ENCODE measurements around the gene BUD31. TPM values are rescaled to one million over a fixed set of nuclear protein-coding genes. Genes with fewer than 3 reads are reported as not detected.

Gene BUD31
- total and polyA plus RNA-seq, 10 of the 15 experiments (the other 5 are each of a cell fraction or from before 2014, with no cell fraction given) = 74.2 to 317 (median 130) TPM

Other genes with a start within 250 kb of the BUD31 start
Only the 7 nearest of the 15 such genes appear.
- gene ARPC1A, start 83.1 kb upstream of the BUD31 start, total RNA-seq (2014; rRNA removed) = 60.3 and 72.2 TPM in 2 replicates
- 55.8 and 56.6 TPM in 2 replicates for gene ARPC1A, start 83.1 kb upstream of the BUD31 start, total RNA-seq (2014; rRNA removed; fragmentation: Illumina TruSeq; extraction: Trizol)
- 71.6 and 81.4 TPM in 2 replicates for gene ARPC1A, start 83.1 kb upstream of the BUD31 start, total RNA-seq (2021)
- gene ARPC1A, start 83.1 kb upstream of the BUD31 start, polyA plus RNA-seq (2011; rRNA removed) = 26.4 and 42.3 TPM in 2 replicates
- gene ARPC1A, start 83.1 kb upstream of the BUD31 start, polyA plus RNA-seq (2014; fragmentation: Illumina TruSeq; extraction: Trizol) = 53.6 and 72.1 TPM in 2 replicates
- 100 to 1,000 TPM; 102 to 103 TPM for gene ARPC1A, start 83.1 kb upstream of the BUD31 start, polyA plus RNA-seq (2014; fragmentation: Nextera tagmentation; extraction: Ambion mirVana)
- gene ARPC1A, start 83.1 kb upstream of the BUD31 start, polyA plus RNA-seq (2014; rRNA removed) = 52.1 and 58.1 TPM in 2 replicates
- gene ARPC1A, start 83.1 kb upstream of the BUD31 start, polyA plus RNA-seq (2016; fragmentation: Nextera tagmentation; extraction: Ambion mirVana) = 100 to 1,000 TPM; 136 to 152 TPM
- gene ARPC1B, start 34.2 kb upstream of the BUD31 start, total RNA-seq (2014; rRNA removed) = 719 and 762 TPM in 2 replicates
- gene ARPC1B, start 34.2 kb upstream of the BUD31 start, total RNA-seq (2014; rRNA removed; fragmentation: Illumina TruSeq; extraction: Trizol) = 170 and 199 TPM in 2 replicates
- 368 and 403 TPM in 2 replicates for gene ARPC1B, start 34.2 kb upstream of the BUD31 start, total RNA-seq (2021)
- gene ARPC1B, start 34.2 kb upstream of the BUD31 start, polyA plus RNA-seq (2011; rRNA removed) = 314 and 406 TPM in 2 replicates
- gene ARPC1B, start 34.2 kb upstream of the BUD31 start, polyA plus RNA-seq (2014; fragmentation: Illumina TruSeq; extraction: Trizol) = 91.0 and 148 TPM in 2 replicates
- 100 to 1,000 TPM in 1 of 2 experiments, 10 to 100 TPM in 1; 14.1 to 135 TPM for gene ARPC1B, start 34.2 kb upstream of the BUD31 start, polyA plus RNA-seq (2014; fragmentation: Nextera tagmentation; extraction: Ambion mirVana)
- 628 and 811 TPM in 2 replicates for gene ARPC1B, start 34.2 kb upstream of the BUD31 start, polyA plus RNA-seq (2014; rRNA removed)
- 100 to 1,000 TPM; 577 to 598 TPM for gene ARPC1B, start 34.2 kb upstream of the BUD31 start, polyA plus RNA-seq (2016; fragmentation: Nextera tagmentation; extraction: Ambion mirVana)
- 35.9 and 37.8 TPM in 2 replicates for gene PDAP1, start 372 bp upstream of the BUD31 start, total RNA-seq (2014; rRNA removed)
- 94.9 and 107 TPM in 2 replicates for gene PDAP1, start 372 bp upstream of the BUD31 start, total RNA-seq (2014; rRNA removed; fragmentation: Illumina TruSeq; extraction: Trizol)
- 111 and 114 TPM in 2 replicates for gene PDAP1, start 372 bp upstream of the BUD31 start, total RNA-seq (2021)
- gene PDAP1, start 372 bp upstream of the BUD31 start, polyA plus RNA-seq (2011; rRNA removed) = 30.5 and 48.4 TPM in 2 replicates
- 132 and 200 TPM in 2 replicates for gene PDAP1, start 372 bp upstream of the BUD31 start, polyA plus RNA-seq (2014; fragmentation: Illumina TruSeq; extraction: Trizol)
- 10 to 100 TPM in 1 of 2 experiments, 1 to 10 TPM in 1; 6.6 to 13.8 TPM for gene PDAP1, start 372 bp upstream of the BUD31 start, polyA plus RNA-seq (2014; fragmentation: Nextera tagmentation; extraction: Ambion mirVana)
- 60.6 and 76.4 TPM in 2 replicates for gene PDAP1, start 372 bp upstream of the BUD31 start, polyA plus RNA-seq (2014; rRNA removed)
- 100 to 1,000 TPM in 1 of 2 experiments, 10 to 100 TPM in 1; 99.1 to 107 TPM for gene PDAP1, start 372 bp upstream of the BUD31 start, polyA plus RNA-seq (2016; fragmentation: Nextera tagmentation; extraction: Ambion mirVana)
- 8.2 and 9.7 TPM in 2 replicates for gene PTCD1, start 29.8 kb downstream of the BUD31 start, total RNA-seq (2014; rRNA removed)
- gene PTCD1, start 29.8 kb downstream of the BUD31 start, total RNA-seq (2014; rRNA removed; fragmentation: Illumina TruSeq; extraction: Trizol) = 3.3 and 4.5 TPM in 2 replicates
- gene PTCD1, start 29.8 kb downstream of the BUD31 start, total RNA-seq (2021) = 6.2 and 8.8 TPM in 2 replicates
- 3.0 and 4.2 TPM in 2 replicates for gene PTCD1, start 29.8 kb downstream of the BUD31 start, polyA plus RNA-seq (2011; rRNA removed)
- gene PTCD1, start 29.8 kb downstream of the BUD31 start, polyA plus RNA-seq (2014; fragmentation: Illumina TruSeq; extraction: Trizol) = 0.78 and 1.9 TPM in 2 replicates
- gene PTCD1, start 29.8 kb downstream of the BUD31 start, polyA plus RNA-seq (2014; fragmentation: Nextera tagmentation; extraction: Ambion mirVana) = under 1 TPM; 0.26 to 0.42 TPM
- gene PTCD1, start 29.8 kb downstream of the BUD31 start, polyA plus RNA-seq (2014; rRNA removed) = 7.6 and 8.7 TPM in 2 replicates
- gene PTCD1, start 29.8 kb downstream of the BUD31 start, polyA plus RNA-seq (2016; fragmentation: Nextera tagmentation; extraction: Ambion mirVana) = 1 to 10 TPM; 5.6 to 5.9 TPM
- 46.6 and 46.9 TPM in 2 replicates for gene CPSF4, start 30.0 kb downstream of the BUD31 start, total RNA-seq (2014; rRNA removed)
- gene CPSF4, start 30.0 kb downstream of the BUD31 start, total RNA-seq (2014; rRNA removed; fragmentation: Illumina TruSeq; extraction: Trizol) = 31.1 and 31.6 TPM in 2 replicates
- gene CPSF4, start 30.0 kb downstream of the BUD31 start, total RNA-seq (2021) = 56.3 and 56.9 TPM in 2 replicates
- 28.4 and 51.3 TPM in 2 replicates for gene CPSF4, start 30.0 kb downstream of the BUD31 start, polyA plus RNA-seq (2011; rRNA removed)
- 25.2 and 45.8 TPM in 2 replicates for gene CPSF4, start 30.0 kb downstream of the BUD31 start, polyA plus RNA-seq (2014; fragmentation: Illumina TruSeq; extraction: Trizol)
- 10 to 100 TPM; 13.6 to 14.9 TPM for gene CPSF4, start 30.0 kb downstream of the BUD31 start, polyA plus RNA-seq (2014; fragmentation: Nextera tagmentation; extraction: Ambion mirVana)
- gene CPSF4, start 30.0 kb downstream of the BUD31 start, polyA plus RNA-seq (2014; rRNA removed) = 70.1 and 76.9 TPM in 2 replicates
- gene CPSF4, start 30.0 kb downstream of the BUD31 start, polyA plus RNA-seq (2016; fragmentation: Nextera tagmentation; extraction: Ambion mirVana) = 10 to 100 TPM; 35.8 to 44.3 TPM
- 776 and 778 TPM in 2 replicates for gene ATP5MF, start 57.2 kb downstream of the BUD31 start, total RNA-seq (2014; rRNA removed)
- gene ATP5MF, start 57.2 kb downstream of the BUD31 start, total RNA-seq (2014; rRNA removed; fragmentation: Illumina TruSeq; extraction: Trizol) = 1,085 and 1,144 TPM in 2 replicates
- gene ATP5MF, start 57.2 kb downstream of the BUD31 start, total RNA-seq (2021) = 362 and 411 TPM in 2 replicates
- gene ATP5MF, start 57.2 kb downstream of the BUD31 start, polyA plus RNA-seq (2011; rRNA removed) = 683 and 738 TPM in 2 replicates
- gene ATP5MF, start 57.2 kb downstream of the BUD31 start, polyA plus RNA-seq (2014; fragmentation: Illumina TruSeq; extraction: Trizol) = 1,028 and 1,206 TPM in 2 replicates
- 1,000 to 10,000 TPM; 2,087 to 2,478 TPM for gene ATP5MF, start 57.2 kb downstream of the BUD31 start, polyA plus RNA-seq (2014; fragmentation: Nextera tagmentation; extraction: Ambion mirVana)
- 889 and 1,098 TPM in 2 replicates for gene ATP5MF, start 57.2 kb downstream of the BUD31 start, polyA plus RNA-seq (2014; rRNA removed)
- gene ATP5MF, start 57.2 kb downstream of the BUD31 start, polyA plus RNA-seq (2016; fragmentation: Nextera tagmentation; extraction: Ambion mirVana) = 1,000 to 10,000 TPM; 1,301 to 1,381 TPM
- gene ZNF789, start 63.9 kb downstream of the BUD31 start, total RNA-seq (2014; rRNA removed) = 22.7 and 27.5 TPM in 2 replicates
- gene ZNF789, start 63.9 kb downstream of the BUD31 start, total RNA-seq (2014; rRNA removed; fragmentation: Illumina TruSeq; extraction: Trizol) = 22.4 and 25.0 TPM in 2 replicates
- gene ZNF789, start 63.9 kb downstream of the BUD31 start, total RNA-seq (2021) = 17.2 and 19.9 TPM in 2 replicates
- 44.6 and 53.1 TPM in 2 replicates for gene ZNF789, start 63.9 kb downstream of the BUD31 start, polyA plus RNA-seq (2011; rRNA removed)
- gene ZNF789, start 63.9 kb downstream of the BUD31 start, polyA plus RNA-seq (2014; fragmentation: Illumina TruSeq; extraction: Trizol) = 30.1 and 37.0 TPM in 2 replicates
- 1 to 10 TPM; 5.6 to 6.0 TPM for gene ZNF789, start 63.9 kb downstream of the BUD31 start, polyA plus RNA-seq (2014; fragmentation: Nextera tagmentation; extraction: Ambion mirVana)
- 27.2 and 32.2 TPM in 2 replicates for gene ZNF789, start 63.9 kb downstream of the BUD31 start, polyA plus RNA-seq (2014; rRNA removed)
- gene ZNF789, start 63.9 kb downstream of the BUD31 start, polyA plus RNA-seq (2016; fragmentation: Nextera tagmentation; extraction: Ambion mirVana) = 10 to 100 TPM; 18.4 to 19.6 TPM